Memory B cell (primary cell): Measurements from ENCODE around the gene CNNM3.
"Not testable (repeated sequence)": the region's sequence is repeated elsewhere in the genome, so short reads cannot be mapped to it uniquely, and the experiment has no call there.

Experiments
- ATAC-seq: fragments of 150-1000 bp; cut with Tn5 transposase; 2 replicates; pipeline ENCODE4 v1.10.0; 2021; ENCODE audit warnings: low read depth, mild to moderate bottlenecking, moderate library complexity
- DNase-seq, 2 donors: peaks; one replicate each; pipeline ENCODE4 v3.0.0; 2022; ENCODE audit warnings: low spot score in 2 of 2
- H3K27ac Mint-ChIP-seq: one replicate; pipeline ENCODE4 v1.8.0; 2022; ENCODE audit warnings: mild to moderate bottlenecking, moderate library complexity, mixed read lengths
- H3K27me3 Mint-ChIP-seq: one replicate; pipeline ENCODE4 v1.8.0; 2022; ENCODE audit warnings: mixed read lengths
- H3K36me3 Mint-ChIP-seq: one replicate; pipeline ENCODE4 v1.8.0; 2022; ENCODE audit warnings: mild to moderate bottlenecking, mixed read lengths
- H3K4me1 Mint-ChIP-seq: one replicate; pipeline ENCODE4 v1.8.0; 2022; ENCODE audit warnings: mixed read lengths
- H3K4me3 Mint-ChIP-seq: one replicate; pipeline ENCODE4 v1.8.0; 2022; ENCODE audit warnings: mild to moderate bottlenecking, moderate library complexity, mixed read lengths
- H3K9me3 Mint-ChIP-seq: one replicate; pipeline ENCODE4 v1.8.0; 2022; ENCODE audit warnings: mixed read lengths

Gene CNNM3

GRCh38 chr2:96789245-96789617, 26.8 kb upstream of the CNNM3 start:
- no peaks in the 10 kb centered on the region for H3K36me3 Mint-ChIP-seq
- ATAC-seq (no peak), DNase-seq (no peak)
- no peak overlapping the region for H3K4me3 Mint-ChIP-seq
- H3K9me3 Mint-ChIP-seq = no peaks in the 10 kb centered on the region
- H3K27me3 Mint-ChIP-seq = no peaks in the 10 kb centered on the region
- H3K27ac Mint-ChIP-seq = peak overlapping the region; percentile 56
- H3K4me1 Mint-ChIP-seq = peaks cover 12% of the 10 kb centered on the region

- H3K4me1 Mint-ChIP-seq = peaks cover 10% of the 10 kb centered on the region
- no peak overlapping the region for H3K4me3 Mint-ChIP-seq
- DNase-seq = no peak
- no peak for ATAC-seq
- H3K27me3 Mint-ChIP-seq = no peaks in the 10 kb centered on the region
- H3K27ac Mint-ChIP-seq = peak overlapping the region; percentile 5
- no peaks in the 10 kb centered on the region for H3K9me3 Mint-ChIP-seq
- H3K36me3 Mint-ChIP-seq = peaks cover 4% of the 10 kb centered on the region
These were observed 23.0 kb upstream of the CNNM3 start for GRCh38 chr2:96792772-96793749.

GRCh38 chr2:96795076-96795475, 21.0 kb upstream of the CNNM3 start:
- H3K36me3 Mint-ChIP-seq = peaks cover 14% of the 10 kb centered on the region

GRCh38 chr2:96796497-96796896, 19.6 kb upstream of the CNNM3 start:
- H3K36me3 Mint-ChIP-seq = peaks cover 14% of the 10 kb centered on the region
- not testable (repeated sequence) for H3K4me3 Mint-ChIP-seq, DNase-seq, ATAC-seq, H3K27ac Mint-ChIP-seq, H3K27me3 Mint-ChIP-seq, H3K9me3 Mint-ChIP-seq
- peaks cover 11% of the 10 kb centered on the region for H3K4me1 Mint-ChIP-seq

More at GRCh38 chr2:96795076-96795475, 21.0 kb upstream of the CNNM3 start:
- Mint-ChIP-seq H3K4me3 (no peak overlapping the region), H3K4me1 (peaks cover 11% of the 10 kb centered on the region), H3K27me3 (no peaks in the 10 kb centered on the region), H3K9me3 (no peaks in the 10 kb centered on the region), H3K27ac (peak overlapping the region; percentile 41)
- no peak for ATAC-seq
- DNase-seq = no peak

- ATAC-seq (no peak), DNase-seq (no peak)
- H3K4me3 Mint-ChIP-seq = no peak overlapping the region
- H3K4me1 Mint-ChIP-seq = peaks cover 11% of the 10 kb centered on the region
- H3K9me3 Mint-ChIP-seq = no peaks in the 10 kb centered on the region
- peaks cover 14% of the 10 kb centered on the region for H3K36me3 Mint-ChIP-seq
- no peak overlapping the region for H3K27ac Mint-ChIP-seq
- H3K27me3 Mint-ChIP-seq = no peaks in the 10 kb centered on the region
These were observed 18.9 kb upstream of the CNNM3 start for GRCh38 chr2:96797066-96797625.

- Mint-ChIP-seq H3K4me3 (no peak overlapping the region), H3K27me3 (no peaks in the 10 kb centered on the region), H3K27ac (peak overlapping the region; percentile 43), H3K36me3 (peaks cover 14% of the 10 kb centered on the region), H3K4me1 (peaks cover 4% of the 10 kb centered on the region), H3K9me3 (no peaks in the 10 kb centered on the region)
- ATAC-seq (no peak), DNase-seq (no peak)
These were observed 17.1 kb upstream of the CNNM3 start for GRCh38 chr2:96798733-96799622.

- DNase-seq (no peak), ATAC-seq (no peak)
- Mint-ChIP-seq H3K4me3 (no peak overlapping the region), H3K4me1 (peaks cover 4% of the 10 kb centered on the region), H3K9me3 (no peaks in the 10 kb centered on the region), H3K27me3 (no peaks in the 10 kb centered on the region), H3K27ac (peak overlapping the region; percentile 43), H3K36me3 (peaks cover 14% of the 10 kb centered on the region)
These were observed 16.5 kb upstream of the CNNM3 start for GRCh38 chr2:96799623-96799935.

- no peak overlapping the region for H3K27ac Mint-ChIP-seq
- peaks cover 4% of the 10 kb centered on the region for H3K4me1 Mint-ChIP-seq
- ATAC-seq = peak; percentile 38
- H3K9me3 Mint-ChIP-seq = no peaks in the 10 kb centered on the region
- DNase-seq = no peak
- peaks cover 14% of the 10 kb centered on the region for H3K36me3 Mint-ChIP-seq
- H3K4me3 Mint-ChIP-seq = no peak overlapping the region
- H3K27me3 Mint-ChIP-seq = no peaks in the 10 kb centered on the region
These were observed 15.7 kb upstream of the CNNM3 start for GRCh38 chr2:96800061-96801004.

GRCh38 chr2:96801005-96801785, 14.9 kb upstream of the CNNM3 start:
- H3K9me3 Mint-ChIP-seq = no peaks in the 10 kb centered on the region
- H3K27me3 Mint-ChIP-seq = no peaks in the 10 kb centered on the region
- H3K36me3 Mint-ChIP-seq = peaks cover 14% of the 10 kb centered on the region
- peak; percentile 97 for ATAC-seq
- peaks cover 5% of the 10 kb centered on the region for H3K4me1 Mint-ChIP-seq
- H3K27ac Mint-ChIP-seq = no peak overlapping the region
- H3K4me3 Mint-ChIP-seq = no peak overlapping the region
- DNase-seq = peak; percentile 63 to 75

- Mint-ChIP-seq H3K36me3 (peaks cover 13% of the 10 kb centered on the region), H3K4me3 (no peak overlapping the region), H3K4me1 (peaks cover 12% of the 10 kb centered on the region), H3K27ac (no peak overlapping the region), H3K27me3 (no peaks in the 10 kb centered on the region), H3K9me3 (peaks cover 2% of the 10 kb centered on the region)
- ATAC-seq = no peak
- DNase-seq = no peak
These were observed 14.1 kb upstream of the CNNM3 start for GRCh38 chr2:96801786-96802595.

GRCh38 chr2:96802721-96803120, 13.3 kb upstream of the CNNM3 start:
- no peak for ATAC-seq
- H3K36me3 Mint-ChIP-seq = peaks cover 13% of the 10 kb centered on the region
- peak overlapping the region; percentile 48 for H3K27ac Mint-ChIP-seq
- H3K4me1 Mint-ChIP-seq = peaks cover 18% of the 10 kb centered on the region
- DNase-seq = no peak
- H3K4me3 Mint-ChIP-seq = no peak overlapping the region
- H3K27me3 Mint-ChIP-seq = no peaks in the 10 kb centered on the region
- H3K9me3 Mint-ChIP-seq = peaks cover 2% of the 10 kb centered on the region

GRCh38 chr2:96804986-96805385, 11.1 kb upstream of the CNNM3 start:
- Mint-ChIP-seq H3K9me3 (peaks cover 2% of the 10 kb centered on the region), H3K27me3 (no peaks in the 10 kb centered on the region), H3K36me3 (peaks cover 4% of the 10 kb centered on the region), H3K4me1 (peaks cover 14% of the 10 kb centered on the region), H3K4me3 (no peak overlapping the region), H3K27ac (no peak overlapping the region)
- DNase-seq (no peak), ATAC-seq (no peak)
